Fibroblast of pulmonary artery (primary cell): Measurements from ENCODE around the gene SEC63.

Experiments
- DNase-seq: peaks from one replicate; pipeline ENCODE4 v3.0.0-alpha.2; 2010; ENCODE audit warnings: low read depth
- H3K4me3 ChIP-seq: replicated peaks from 2 replicates; pipeline ENCODE4 v1.5.1; 2011; ENCODE audit warnings: low read depth, mild to moderate bottlenecking, control low read depth, low read length, moderate library complexity
- TF ChIP-seq, protein P1 (sequence below): IDR thresholded peaks from 2 replicates; pipeline ENCODE4 v1.5.1; 2011; ENCODE audit warnings: mild to moderate bottlenecking, control low read depth, low read length, inconsistent platforms; ENCODE audit errors: missing control alignments

SEC63 gene

DNA sequence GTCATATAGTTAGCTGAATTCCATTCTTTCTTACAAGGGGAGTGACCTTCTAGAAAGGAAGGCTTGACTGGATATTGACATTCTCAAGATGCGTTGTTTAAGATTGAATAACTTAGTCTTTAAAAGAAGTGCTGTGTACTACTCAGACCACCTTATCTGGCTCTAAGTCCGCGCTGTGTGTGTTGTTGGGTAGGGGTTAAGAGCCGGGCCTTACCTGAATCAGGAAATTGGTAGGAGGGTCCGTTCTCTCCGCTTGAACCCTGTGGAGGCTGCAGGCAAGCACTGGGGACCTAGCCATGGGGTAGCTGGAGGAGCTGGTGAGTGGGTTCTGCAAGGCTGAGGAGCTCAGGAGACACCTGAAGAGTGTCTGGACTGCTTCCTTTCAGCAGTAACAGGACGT is 124.9 kb downstream of the SEC63 start:
- no peak overlapping the region for H3K4me3 ChIP-seq
- TF ChIP-seq, protein P1, sequence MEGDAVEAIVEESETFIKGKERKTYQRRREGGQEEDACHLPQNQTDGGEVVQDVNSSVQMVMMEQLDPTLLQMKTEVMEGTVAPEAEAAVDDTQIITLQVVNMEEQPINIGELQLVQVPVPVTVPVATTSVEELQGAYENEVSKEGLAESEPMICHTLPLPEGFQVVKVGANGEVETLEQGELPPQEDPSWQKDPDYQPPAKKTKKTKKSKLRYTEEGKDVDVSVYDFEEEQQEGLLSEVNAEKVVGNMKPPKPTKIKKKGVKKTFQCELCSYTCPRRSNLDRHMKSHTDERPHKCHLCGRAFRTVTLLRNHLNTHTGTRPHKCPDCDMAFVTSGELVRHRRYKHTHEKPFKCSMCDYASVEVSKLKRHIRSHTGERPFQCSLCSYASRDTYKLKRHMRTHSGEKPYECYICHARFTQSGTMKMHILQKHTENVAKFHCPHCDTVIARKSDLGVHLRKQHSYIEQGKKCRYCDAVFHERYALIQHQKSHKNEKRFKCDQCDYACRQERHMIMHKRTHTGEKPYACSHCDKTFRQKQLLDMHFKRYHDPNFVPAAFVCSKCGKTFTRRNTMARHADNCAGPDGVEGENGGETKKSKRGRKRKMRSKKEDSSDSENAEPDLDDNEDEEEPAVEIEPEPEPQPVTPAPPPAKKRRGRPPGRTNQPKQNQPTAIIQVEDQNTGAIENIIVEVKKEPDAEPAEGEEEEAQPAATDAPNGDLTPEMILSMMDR, result no peak
- no peak for DNase-seq

DNA sequence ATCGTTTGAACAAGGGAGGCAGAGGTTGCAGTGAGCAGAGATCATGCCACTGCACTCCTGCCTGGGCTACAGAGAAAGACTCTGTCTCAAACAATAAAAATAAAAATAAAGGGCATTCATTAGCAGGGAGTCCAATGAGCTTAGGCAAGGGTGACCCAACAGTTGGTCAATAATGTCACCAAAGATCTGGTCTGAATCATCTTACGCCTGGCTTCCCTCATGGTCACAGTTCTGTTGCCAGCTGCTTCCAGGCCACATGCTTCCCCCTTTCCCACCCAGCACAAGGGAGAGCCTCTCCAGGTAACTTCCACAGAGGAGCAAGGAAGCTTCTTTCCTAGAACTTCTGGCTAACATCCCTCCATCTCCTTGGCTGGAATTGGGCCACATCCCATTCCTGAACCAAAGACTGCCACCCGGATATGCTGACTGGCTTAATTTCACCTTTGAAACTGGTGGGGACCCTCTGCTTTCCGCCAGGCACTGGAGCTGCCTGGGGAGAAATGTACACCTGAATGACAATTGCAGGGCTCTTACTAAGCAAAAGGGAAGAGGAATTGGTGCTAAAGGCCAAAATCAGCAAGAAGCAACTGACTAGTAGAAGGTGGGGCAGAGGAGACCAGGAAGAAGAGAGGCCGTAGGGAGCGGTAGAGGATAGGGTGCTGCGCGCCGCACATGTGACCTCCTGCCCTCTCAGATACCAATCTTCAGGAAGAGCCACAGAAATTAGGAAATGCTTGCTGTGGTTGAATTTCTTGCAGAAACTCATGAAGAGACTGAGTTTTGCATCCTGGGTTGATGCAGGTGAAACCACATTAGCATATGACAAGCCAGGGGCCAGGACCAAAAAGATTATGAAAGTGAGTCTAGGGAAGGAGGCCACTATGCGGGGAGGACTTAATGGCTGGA is 125.6 kb downstream of the SEC63 start:
- DNase-seq, result no peak
- TF ChIP-seq, protein P1, result no peak

DNA sequence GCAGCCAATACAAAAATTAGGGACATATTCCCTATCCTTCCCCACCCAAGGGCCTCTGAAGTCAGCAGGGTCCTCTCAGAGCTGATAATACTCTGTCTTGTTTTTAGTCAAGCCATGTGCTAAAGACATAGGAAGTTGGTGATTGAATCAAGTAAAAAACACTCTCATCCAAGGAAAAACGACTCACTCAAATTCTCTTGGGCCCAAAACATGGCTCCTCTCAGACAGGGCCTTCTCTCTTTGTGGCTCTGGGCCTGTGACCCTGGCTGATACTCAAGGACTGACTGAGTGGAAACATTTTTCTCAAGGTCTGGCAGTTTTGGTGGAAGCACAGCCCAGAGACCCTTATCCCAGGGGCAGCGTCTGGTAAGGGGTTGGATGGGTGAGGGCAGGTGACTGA is 127.9 kb downstream of the SEC63 start:
- H3K4me3 ChIP-seq, result no peak overlapping the region
- TF ChIP-seq, protein P1, result no peak
- DNase-seq, result no peak

More for the DNA sequence above, 125.6 kb downstream of the SEC63 start:
- no peak overlapping the region for H3K4me3 ChIP-seq

DNA sequence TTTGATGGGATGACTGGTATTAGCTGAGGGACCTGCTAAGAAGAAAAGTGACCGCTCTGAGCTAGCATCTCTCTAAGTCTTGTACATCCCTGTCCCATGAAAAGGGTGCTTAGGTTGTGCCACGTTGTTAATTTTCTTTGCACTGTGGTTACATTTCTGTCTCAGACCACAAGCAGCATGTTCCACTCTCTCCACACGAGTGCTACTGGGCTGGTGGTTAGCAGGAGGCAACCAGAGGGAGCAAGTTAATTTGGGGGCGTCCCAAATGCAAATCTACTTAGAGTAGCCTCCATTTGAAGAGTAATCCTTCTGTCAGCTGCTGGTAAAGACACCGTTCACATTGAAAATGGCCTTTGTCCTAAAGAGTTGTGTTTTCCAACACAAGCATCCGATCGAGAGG is 130.5 kb downstream of the SEC63 start:
- TF ChIP-seq, protein P1, result no peak
- no peak overlapping the region for H3K4me3 ChIP-seq
- DNase-seq, result no peak

DNA sequence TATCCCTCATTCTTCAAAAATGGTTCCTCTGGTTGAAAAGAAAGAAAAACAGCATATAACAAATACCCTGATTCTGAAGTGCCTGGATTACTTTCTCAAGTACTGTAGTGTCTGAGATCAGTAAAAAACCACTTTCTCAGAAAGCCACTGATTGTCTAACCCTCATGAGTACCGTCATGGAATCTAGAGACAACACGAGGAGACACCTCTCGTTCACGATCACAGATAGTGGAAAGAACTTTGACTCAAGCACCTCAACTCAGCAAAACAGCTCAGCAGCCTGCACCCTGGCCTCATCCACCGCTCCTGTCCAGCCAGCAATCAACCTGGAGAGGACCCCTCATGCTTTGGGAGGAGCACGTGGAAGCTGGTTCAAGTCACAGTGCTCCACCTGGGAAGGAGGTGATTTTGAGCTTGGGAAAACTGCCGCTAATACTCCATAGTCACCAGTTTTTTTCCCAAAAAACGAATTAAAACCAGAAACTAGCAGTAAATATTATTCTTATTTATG is 134.9 kb downstream of the SEC63 start:
- no peak overlapping the region for H3K4me3 ChIP-seq
- TF ChIP-seq, protein P1, result no peak
- no peak for DNase-seq

DNA sequence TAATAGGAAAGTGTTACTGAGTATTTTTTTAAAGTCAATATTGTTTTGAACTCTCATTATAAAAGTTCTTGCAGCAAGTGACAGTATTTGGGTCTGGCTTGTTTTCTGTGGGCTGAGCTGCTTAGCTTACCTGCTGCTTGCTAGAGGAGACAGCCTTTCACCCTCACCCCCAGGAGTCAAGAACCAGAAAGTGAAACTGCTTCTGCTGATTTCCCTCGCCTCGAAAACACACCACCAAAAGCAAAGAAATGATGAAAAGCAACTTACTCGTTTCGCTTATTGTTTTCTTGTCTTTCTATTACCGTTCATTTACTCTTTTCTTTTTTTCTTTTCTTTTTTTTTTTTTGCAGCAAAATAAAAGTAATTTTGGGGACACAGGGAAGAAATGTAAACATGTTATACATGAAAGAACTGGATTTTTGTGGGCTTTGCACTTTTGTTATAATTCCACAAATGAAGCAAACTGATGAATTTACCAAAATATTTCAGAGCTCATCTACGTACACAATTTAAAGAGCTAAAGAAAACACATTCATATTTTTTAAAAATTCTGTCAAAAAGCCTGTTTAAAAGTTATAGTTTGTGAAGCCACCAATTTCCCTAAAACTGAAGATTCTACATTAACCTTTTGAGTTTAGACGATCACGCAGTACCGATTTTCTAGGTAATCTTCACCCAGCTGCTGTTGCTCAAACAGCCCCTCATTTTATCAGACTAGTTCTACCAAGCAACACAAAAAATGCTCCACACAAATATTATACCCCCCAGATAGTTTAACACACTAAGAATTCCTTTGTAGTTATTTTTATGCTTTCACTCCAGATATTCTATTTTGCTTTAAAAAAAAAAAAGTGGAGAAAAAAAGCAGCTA is 135.6 kb downstream of the SEC63 start:
- no peak overlapping the region for H3K4me3 ChIP-seq
- DNase-seq, result no peak
- TF ChIP-seq, protein P1, result no peak
